Right renal cortex interstitium (tissue), 3 donors: Measurements from ENCODE around the gene GCC2. TPM values are rescaled to one million over a fixed set of nuclear protein-coding genes. Genes with fewer than 3 reads are reported as not detected.
"Not testable (repeated sequence)": the region's sequence is repeated elsewhere in the genome, so short reads cannot be mapped to it uniquely, and the experiment has no call there.

Source experiments
- DNase-seq, 3 donors: peaks; one replicate each; pipeline ENCODE4 v3.0.0-alpha.2; 2013; ENCODE audit warnings: low read depth in 3 of 3, low spot score in 2 of 3
- polyA plus RNA-seq, 3 donors: library from polyadenylated mRNA; unstranded; fragments of 120-200 nt; gene quantifications; one replicate each; pipeline ENCODE4 v1.2.1, GENCODE V29; 2013; ENCODE audit not compliant: insufficient read length in 3 of 3

The GCC2 gene
- polyA plus RNA-seq, 3 donors = 50.8 to 57.1 (median 55.3) TPM

GRCh38 chr2:108555572-108555971 is 106.6 kb downstream of the GCC2 start:
- DNase-seq = no peak

- not testable (repeated sequence) for DNase-seq
Measured at GRCh38 chr2:108556581-108556980, 107.6 kb downstream of the GCC2 start.

Other genes with a start within 250 kb of the GCC2 start
- not detected for gene SULT1C3, start 209.2 kb upstream of the GCC2 start, polyA plus RNA-seq
- gene SULT1C2, start 160.3 kb upstream of the GCC2 start, polyA plus RNA-seq = 10 to 100 TPM; 42.7 to 51.7 (median 50.5) TPM
- gene SULT1C4, start 71.3 kb upstream of the GCC2 start, polyA plus RNA-seq = 10 to 100 TPM; 41.4 to 47.8 (median 42.6) TPM
- gene LIMS1, start 85.3 kb downstream of the GCC2 start, polyA plus RNA-seq = 10 to 100 TPM; 50.6 to 53.8 (median 53.1) TPM